Left colon (tissue), 2 donors: Measurements from ENCODE around the gene THAP3. TPM values are rescaled to one million over a fixed set of nuclear protein-coding genes. Genes with fewer than 3 reads are reported as not detected.
"Not testable (repeated sequence)": the region's sequence is repeated elsewhere in the genome, so short reads cannot be mapped to it uniquely, and the experiment has no call there.

Source experiments
- ATAC-seq: fragments of 200-7000 bp; cut with Tn5 transposase; one replicate; pipeline ENCODE4 v1.9.1; 2020; ENCODE audit warnings: mild to moderate bottlenecking, moderate library complexity
- DNase-seq, 2 donors: peaks; one replicate each; pipeline ENCODE4 v3.0.0-alpha.2; 2020
- intact Hi-C, 2 donors: fragments of 100-400 bp; cut with DNase I in 1 of 2; cut with micrococcal nuclease in 1 of 2; formaldehyde crosslinking; loops; one replicate each; pipeline versions ENCODE4 v1.11.2 to v1.14.0; 2022; cut with DNase I, micrococcal nuclease
- total RNA-seq, 2 donors: library from RNA; stranded (reverse); fragmentation: NEBNext Ultra II Directional; extraction: Animal tissue kit (Norgen Biotek cat#: 25700); gene quantifications; one replicate each; pipeline ENCODE4 v1.2.1, GENCODE V29; 2021
- donor health status: DM: no; HTN: no; CAD: no.
- donor health status: DM: yes; HTN: yes; CAD: no.

Gene THAP3
- total RNA-seq, 2 donors from 2014 or later = 7.0 to 10.9 TPM

- DNase-seq = no peak
- intact Hi-C loops = no loop called here
Measured at GRCh38 chr1:6652986-6653385, 28.3 kb downstream of the THAP3 start.

GRCh38 chr1:6653436-6654290, 29.0 kb downstream of the THAP3 start:
- DNase-seq (no peak), ATAC-seq (no peak)
- intact Hi-C loops = no loop called here

More at GRCh38 chr1:6652986-6653385, 28.3 kb downstream of the THAP3 start:
- no peak for ATAC-seq

GRCh38 chr1:6657138-6657537, 32.5 kb downstream of the THAP3 start:
- no peak for DNase-seq
- no peak for ATAC-seq
- intact Hi-C loops = no loop called here

GRCh38 chr1:6658359-6659060, 33.8 kb downstream of the THAP3 start:
- intact Hi-C loops = no loop called here
- DNase-seq (peak; percentile 26 to 40), ATAC-seq (peak; percentile 92)

GRCh38 chr1:6660415-6661049, 35.9 kb downstream of the THAP3 start:
- intact Hi-C loops = no loop called here
- DNase-seq (no peak), ATAC-seq (no peak)

- DNase-seq, intact Hi-C loops, ATAC-seq: not testable (repeated sequence)
Measured at GRCh38 chr1:6662468-6662867, 37.8 kb downstream of the THAP3 start.

- DNase-seq = no peak
- ATAC-seq = no peak
- intact Hi-C loops = no loop called here
Measured at GRCh38 chr1:6666696-6667095, 42.0 kb downstream of the THAP3 start.

GRCh38 chr1:6667139-6667538, 42.5 kb downstream of the THAP3 start:
- intact Hi-C loops = no loop called here
- ATAC-seq = no peak
- no peak for DNase-seq

- no peak for ATAC-seq
- no peak for DNase-seq
- intact Hi-C loops = no loop called here
Measured at GRCh38 chr1:6668503-6668902, 43.8 kb downstream of the THAP3 start.

- no peak for DNase-seq
- intact Hi-C loops = no loop called here
- no peak for ATAC-seq
Measured at GRCh38 chr1:6672558-6672957, 47.9 kb downstream of the THAP3 start.

- intact Hi-C loops = no loop called here
- DNase-seq (no peak), ATAC-seq (no peak)
Measured at GRCh38 chr1:6673816-6674398, 49.2 kb downstream of the THAP3 start.

- intact Hi-C loops = no loop called here
- ATAC-seq (no peak), DNase-seq (no peak)
Measured at GRCh38 chr1:6674771-6675170, 50.1 kb downstream of the THAP3 start.

- no peak for DNase-seq
- no peak for ATAC-seq
- intact Hi-C loops = no loop called here
Measured at GRCh38 chr1:6675941-6676340, 51.3 kb downstream of the THAP3 start.

Other genes starting within 250 kb of the THAP3 start
- gene ACOT7, start 231.1 kb upstream of the THAP3 start, total RNA-seq = 10 to 100 TPM; 50.4 to 58.0 TPM
- gene HES2, start 204.9 kb upstream of the THAP3 start, total RNA-seq = 10 to 100 TPM; 29.4 to 34.0 TPM
- 100 to 1,000 TPM; 100 to 152 TPM for gene ESPN, start 200.1 kb upstream of the THAP3 start, total RNA-seq
- gene TNFRSF25, start 158.7 kb upstream of the THAP3 start, total RNA-seq = 10 to 100 TPM; 21.7 to 71.9 TPM
- gene PLEKHG5, start 133.2 kb upstream of the THAP3 start, total RNA-seq = 10 to 100 TPM; 14.1 to 22.3 TPM
- 10 to 100 TPM; 18.3 to 18.5 TPM for gene NOL9, start 70.4 kb upstream of the THAP3 start, total RNA-seq
- under 1 TPM in 1 of 2 donors, not detected in 1; 0.14 TPM for gene TAS1R1, start 69.6 kb upstream of the THAP3 start, total RNA-seq
- gene ZBTB48, start 44.9 kb upstream of the THAP3 start, total RNA-seq = 10 to 100 TPM; 32.4 to 43.2 TPM
- gene KLHL21, start 22.0 kb upstream of the THAP3 start, total RNA-seq = 10 to 100 TPM in 1 of 2 donors, 1 to 10 TPM in 1; 8.0 to 14.0 TPM
- gene PHF13, start 11.1 kb upstream of the THAP3 start, total RNA-seq = 10 to 100 TPM in 1 of 2 donors, 1 to 10 TPM in 1; 6.7 to 11.2 TPM
- 100 to 1,000 TPM in 1 of 2 donors, 10 to 100 TPM in 1; 78.0 to 101 TPM for gene DNAJC11, start 76.9 kb downstream of the THAP3 start, total RNA-seq
- gene CAMTA1, start 160.6 kb downstream of the THAP3 start, total RNA-seq = 10 to 100 TPM; 76.6 to 85.8 TPM